ENCODE measurements around the gene LURAP1L.

Gene LURAP1L

GRCh38 chr9:12775679-12776512 lies 1.1 kb downstream of the LURAP1L start (continued):
- TF ChIP-seq GLIS2 (tag by site-specific recombination; IDR thresholded peaks at IDR 0.05), result peak; percentile 54; the same call in 1 of the 2 replicates
- no peak for TF ChIP-seq ZNF426 (tag by site-specific recombination; IDR thresholded peaks at IDR 0.05)
- TF ChIP-seq KLF8 (tag by site-specific recombination; IDR thresholded peaks at IDR 0.05), result no peak; the same call in 1 of the 2 replicates
- TF ChIP-seq ZNF169 (tag by site-specific recombination; IDR thresholded peaks at IDR 0.05), result no peak
- TF ChIP-seq ZNF138 (tag by site-specific recombination; IDR thresholded peaks at IDR 0.05; ENCODE audit: borderline replicate concordance), result no peak
- peak; percentile 56; the same call in 1 of the 2 replicates for TF ChIP-seq ZNF600 (tag by site-specific recombination; IDR thresholded peaks at IDR 0.05)
- TF ChIP-seq REST (tag by site-specific recombination; IDR thresholded peaks at IDR 0.05), result no peak
- TF ChIP-seq ZBTB11 (tag by site-specific recombination; conservative IDR thresholded peaks at IDR 0.05; ENCODE audit: low read depth), result peak; percentile 51
- 0 out of 2 replicates have a peak, but pooled peaks have one; percentile 21 for TF ChIP-seq ZNF561 (tag by site-specific recombination; IDR thresholded peaks at IDR 0.05; ENCODE audit: borderline replicate concordance)
- TF ChIP-seq FEZF1 (tag by site-specific recombination; IDR thresholded peaks at IDR 0.05), result no peak
- no peak for TF ChIP-seq ZNF292 (tag by site-specific recombination; IDR thresholded peaks at IDR 0.05; ENCODE audit: borderline replicate concordance, low read depth)
- TF ChIP-seq ZSCAN16 (tag by site-specific recombination; IDR thresholded peaks at IDR 0.05), result no peak; the same call in 1 of the 2 replicates
- TF ChIP-seq ZBTB6 (tag by site-specific recombination; IDR thresholded peaks at IDR 0.05), result no peak
- no peak for TF ChIP-seq ZNF146 (tag by site-specific recombination; IDR thresholded peaks at IDR 0.05)
- no peak for TF ChIP-seq ZNF311 (tag by site-specific recombination; IDR thresholded peaks at IDR 0.05; ENCODE audit: borderline replicate concordance)
- no peak for TF ChIP-seq ZSCAN30 (tag by site-specific recombination; IDR thresholded peaks at IDR 0.05)
- peak; percentile 23; the same call in 1 of the 2 replicates for TF ChIP-seq GLIS1 (tag by site-specific recombination; IDR thresholded peaks at IDR 0.05)
- no peak for TF ChIP-seq IKZF3 (tag by site-specific recombination; IDR thresholded peaks at IDR 0.05)
- no peak for TF ChIP-seq ZNF792 (tag by site-specific recombination; IDR thresholded peaks at IDR 0.05)
- TF ChIP-seq ZNF654 (tag by site-specific recombination; IDR thresholded peaks at IDR 0.05; ENCODE audit: low read depth), result peak; percentile 39
- peak; percentile 51 for TF ChIP-seq ZBTB8A (tag by site-specific recombination; IDR thresholded peaks at IDR 0.05)
- TF ChIP-seq ZNF223 (tag by site-specific recombination; IDR thresholded peaks at IDR 0.05), result 0 out of 2 replicates have a peak, but pooled peaks have one; percentile 10
- no peak for TF ChIP-seq ZNF416 (tag by site-specific recombination; IDR thresholded peaks at IDR 0.05)
- TF ChIP-seq ZNF266 (tag by site-specific recombination; IDR thresholded peaks at IDR 0.05; ENCODE audit: low read depth), result no peak
- no peak for TF ChIP-seq YY1 (tag by site-specific recombination; IDR thresholded peaks at IDR 0.05)
- no peak for TF ChIP-seq ZNF449 (tag by site-specific recombination; IDR thresholded peaks at IDR 0.05)
- peak; percentile 89 for TF ChIP-seq CTCF (tag by site-specific recombination; IDR thresholded peaks at IDR 0.05)
- peak; percentile 83 for TF ChIP-seq ZXDB (tag by site-specific recombination; IDR thresholded peaks at IDR 0.05)
- peak; percentile 71; the same call in 1 of the 2 replicates for TF ChIP-seq ZNF2 (tag by site-specific recombination; IDR thresholded peaks at IDR 0.05)
